Activated CD4-positive, alpha-beta T cell treated with anti-CD3 and anti-CD28 coated beads, Interleukin-2, amount 10 ng/mL, durations not matched to agents 24 days and 14 days (primary cell): Measurements from ENCODE around the gene C5orf58. TPM values are rescaled to one million over a fixed set of nuclear protein-coding genes. Genes with fewer than 3 reads are reported as not detected.

Experiments used
- DNase-seq: peaks from one replicate; pipeline ENCODE4 v3.0.0; 2022
- H3K27ac Mint-ChIP-seq: one replicate; pipeline ENCODE4 v1.8.0; 2022; ENCODE audit warnings: mild to moderate bottlenecking, mixed read lengths
- H3K27me3 Mint-ChIP-seq: one replicate; pipeline ENCODE4 v1.8.0; 2022; ENCODE audit warnings: mixed read lengths
- H3K36me3 Mint-ChIP-seq: one replicate; pipeline ENCODE4 v1.8.0; 2022; ENCODE audit warnings: low read depth, mild to moderate bottlenecking, mixed read lengths
- H3K4me1 Mint-ChIP-seq: one replicate; pipeline ENCODE4 v1.8.0; 2021; ENCODE audit warnings: mixed read lengths
- H3K4me3 Mint-ChIP-seq: one replicate; pipeline ENCODE4 v1.8.0; 2022; ENCODE audit warnings: mild to moderate bottlenecking, moderate library complexity, mixed read lengths
- H3K9me3 Mint-ChIP-seq: one replicate; pipeline ENCODE4 v1.8.0; 2021; ENCODE audit warnings: mixed read lengths
- intact Hi-C: fragments of 100-400 bp; cut with micrococcal nuclease; formaldehyde crosslinking; loops from one replicate; pipeline ENCODE4 v1.15.1; 2023
- total RNA-seq: library from RNA; stranded (reverse); gene quantifications from 2 replicates; pipeline ENCODE4 v1.2.3, GENCODE V29; 2022

Gene C5orf58
- total RNA-seq, 1 donor from 2014 or later, result not detected

- Mint-ChIP-seq H3K4me1 (peaks cover 81% of the 10 kb centered on the region), H3K4me3 (peak overlapping the region; percentile 56), H3K27ac (peak overlapping the region; percentile 83), H3K27me3 (no peaks in the 10 kb centered on the region), H3K36me3 (peaks cover 87% of the 10 kb centered on the region), H3K9me3 (no peaks in the 10 kb centered on the region)
- DNase-seq, result peak; percentile 70
- intact Hi-C loops, result loop anchor here (5.0 kb wide), 2 partner anchors 33 to 153 kb away; no protein-coding TSS in a partner anchor
Measured at GRCh38 chr5:170269579-170269978, 36.8 kb downstream of the C5orf58 start.

- H3K27ac Mint-ChIP-seq, result peak overlapping the region; percentile 73
- no peaks in the 10 kb centered on the region for H3K27me3 Mint-ChIP-seq
- intact Hi-C loops, result loop anchor here (10.0 kb wide), 1 partner anchor 616 kb away; no protein-coding TSS in a partner anchor
- H3K9me3 Mint-ChIP-seq, result no peaks in the 10 kb centered on the region
- DNase-seq, result peak; percentile 58
- peak overlapping the region; percentile 38 for H3K4me3 Mint-ChIP-seq
- peaks cover 87% of the 10 kb centered on the region for H3K4me1 Mint-ChIP-seq
- peaks cover 91% of the 10 kb centered on the region for H3K36me3 Mint-ChIP-seq
Measured at GRCh38 chr5:170270293-170271069, 37.7 kb downstream of the C5orf58 start.

- intact Hi-C loops, result loop anchor here (1.0 to 10.0 kb wide), 4 partner anchors 8 to 619 kb away; no protein-coding TSS in a partner anchor
- peak overlapping the region; percentile 82 for H3K4me3 Mint-ChIP-seq
- H3K9me3 Mint-ChIP-seq, result no peaks in the 10 kb centered on the region
- H3K36me3 Mint-ChIP-seq, result peaks cover 80% of the 10 kb centered on the region
- peaks cover 85% of the 10 kb centered on the region for H3K4me1 Mint-ChIP-seq
- H3K27me3 Mint-ChIP-seq, result no peaks in the 10 kb centered on the region
- peak overlapping the region; percentile 98 for H3K27ac Mint-ChIP-seq
- peak; percentile 86 for DNase-seq
Measured at GRCh38 chr5:170273968-170274710, 41.4 kb downstream of the C5orf58 start.

GRCh38 chr5:170275376-170275994, 42.7 kb downstream of the C5orf58 start:
- peak; percentile 82 for DNase-seq
- Mint-ChIP-seq H3K4me3 (peak overlapping the region; percentile 82), H3K36me3 (peaks cover 80% of the 10 kb centered on the region), H3K27ac (peak overlapping the region; percentile 98), H3K4me1 (peaks cover 87% of the 10 kb centered on the region), H3K9me3 (no peaks in the 10 kb centered on the region), H3K27me3 (no peaks in the 10 kb centered on the region)
- intact Hi-C loops, result loop anchor here (5.0 to 10.0 kb wide), 2 partner anchors 621 to 1112 kb away; partner anchors contain the start of gene NPM1

GRCh38 chr5:170276140-170276539, 43.4 kb downstream of the C5orf58 start:
- peak overlapping the region; percentile 98 for H3K27ac Mint-ChIP-seq
- H3K27me3 Mint-ChIP-seq, result no peaks in the 10 kb centered on the region
- H3K36me3 Mint-ChIP-seq, result peaks cover 77% of the 10 kb centered on the region
- no peak for DNase-seq
- H3K9me3 Mint-ChIP-seq, result no peaks in the 10 kb centered on the region
- H3K4me3 Mint-ChIP-seq, result peak overlapping the region; percentile 82
- intact Hi-C loops, result loop anchor here (5.0 to 10.0 kb wide), 2 partner anchors 621 to 1111 kb away; partner anchors contain the start of gene NPM1
- peaks cover 84% of the 10 kb centered on the region for H3K4me1 Mint-ChIP-seq

- H3K4me1 Mint-ChIP-seq, result peaks cover 89% of the 10 kb centered on the region
- H3K27me3 Mint-ChIP-seq, result no peaks in the 10 kb centered on the region
- H3K36me3 Mint-ChIP-seq, result peaks cover 78% of the 10 kb centered on the region
- peak; percentile 75 for DNase-seq
- H3K4me3 Mint-ChIP-seq, result peak overlapping the region; percentile 80
- peak overlapping the region; percentile 96 for H3K27ac Mint-ChIP-seq
- no peaks in the 10 kb centered on the region for H3K9me3 Mint-ChIP-seq
- intact Hi-C loops, result loop anchor here (1.0 to 10.0 kb wide), 7 partner anchors 15 to 1109 kb away; partner anchors contain the start of genes LCP2 and NPM1
Measured at GRCh38 chr5:170277867-170278281, 45.1 kb downstream of the C5orf58 start.

GRCh38 chr5:170278611-170279458, 46.0 kb downstream of the C5orf58 start:
- Mint-ChIP-seq H3K4me1 (peaks cover 89% of the 10 kb centered on the region), H3K36me3 (peaks cover 81% of the 10 kb centered on the region)

GRCh38 chr5:170279459-170279817, 46.7 kb downstream of the C5orf58 start:
- Mint-ChIP-seq H3K36me3 (peaks cover 79% of the 10 kb centered on the region), H3K9me3 (no peaks in the 10 kb centered on the region), H3K4me1 (peaks cover 87% of the 10 kb centered on the region), H3K4me3 (peak overlapping the region; percentile 74), H3K27me3 (no peaks in the 10 kb centered on the region), H3K27ac (peak overlapping the region; percentile 99)
- no peak for DNase-seq
- intact Hi-C loops, result loop anchor here (1.0 to 10.0 kb wide), 4 partner anchors 9 to 1108 kb away; partner anchors contain the start of gene NPM1

More at GRCh38 chr5:170278611-170279458, 46.0 kb downstream of the C5orf58 start:
- DNase-seq, result peak; percentile 96
- H3K9me3 Mint-ChIP-seq, result no peaks in the 10 kb centered on the region
- no peaks in the 10 kb centered on the region for H3K27me3 Mint-ChIP-seq
- intact Hi-C loops, result loop anchor here (1.0 to 10.0 kb wide), 8 partner anchors 9 to 1108 kb away; partner anchors contain the start of genes LCP2 and NPM1
- H3K27ac Mint-ChIP-seq, result peak overlapping the region; percentile 99
- H3K4me3 Mint-ChIP-seq, result peak overlapping the region; percentile 74

GRCh38 chr5:170280011-170280493, 47.3 kb downstream of the C5orf58 start:
- no peaks in the 10 kb centered on the region for H3K9me3 Mint-ChIP-seq
- no peak for DNase-seq
- H3K4me3 Mint-ChIP-seq, result peak overlapping the region; percentile 74

GRCh38 chr5:170283296-170283695, 50.5 kb downstream of the C5orf58 start:
- H3K4me1 Mint-ChIP-seq, result peaks cover 88% of the 10 kb centered on the region
- peak overlapping the region; percentile 76 for H3K27ac Mint-ChIP-seq
- no peaks in the 10 kb centered on the region for H3K9me3 Mint-ChIP-seq
- peak overlapping the region; percentile 53 for H3K4me3 Mint-ChIP-seq
- no peak for DNase-seq
- intact Hi-C loops, result no loop called here
- no peaks in the 10 kb centered on the region for H3K27me3 Mint-ChIP-seq
- H3K36me3 Mint-ChIP-seq, result peaks cover 83% of the 10 kb centered on the region

More at GRCh38 chr5:170280011-170280493, 47.3 kb downstream of the C5orf58 start:
- Mint-ChIP-seq H3K36me3 (peaks cover 80% of the 10 kb centered on the region), H3K27me3 (no peaks in the 10 kb centered on the region), H3K27ac (peak overlapping the region; percentile 99), H3K4me1 (peaks cover 87% of the 10 kb centered on the region)
- intact Hi-C loops, result no loop called here

GRCh38 chr5:170284231-170284630, 51.4 kb downstream of the C5orf58 start:
- no peaks in the 10 kb centered on the region for H3K27me3 Mint-ChIP-seq
- intact Hi-C loops, result no loop called here
- peak overlapping the region; percentile 76 for H3K27ac Mint-ChIP-seq
- H3K4me1 Mint-ChIP-seq, result peaks cover 89% of the 10 kb centered on the region
- peak overlapping the region; percentile 52 for H3K4me3 Mint-ChIP-seq
- DNase-seq, result no peak
- no peaks in the 10 kb centered on the region for H3K9me3 Mint-ChIP-seq
- peaks cover 92% of the 10 kb centered on the region for H3K36me3 Mint-ChIP-seq

GRCh38 chr5:170285181-170285580, 52.4 kb downstream of the C5orf58 start:
- peaks cover 89% of the 10 kb centered on the region for H3K4me1 Mint-ChIP-seq
- intact Hi-C loops, result no loop called here
- no peaks in the 10 kb centered on the region for H3K27me3 Mint-ChIP-seq
- no peak for DNase-seq
- H3K27ac Mint-ChIP-seq, result peak overlapping the region; percentile 70
- peak overlapping the region; percentile 1 for H3K4me3 Mint-ChIP-seq
- peaks cover 93% of the 10 kb centered on the region for H3K36me3 Mint-ChIP-seq
- H3K9me3 Mint-ChIP-seq, result peaks cover 3% of the 10 kb centered on the region
